SKM-1 (cell line): ENCODE results near the gene SEC14L1.
A peak's percentile ranks its signal among the peaks of the same experiment; 100 is the strongest.
"Not testable (repeated sequence)": the region's sequence is repeated elsewhere in the genome, so short reads cannot be mapped to it uniquely, and the experiment has no call there.

Source experiments
- DNase-seq: peaks from one replicate; lab custom pipeline; 2025; ENCODE audit not compliant: unreplicated experiment; lab: John Stamatoyannopoulos, UW

The SEC14L1 gene

DNA sequence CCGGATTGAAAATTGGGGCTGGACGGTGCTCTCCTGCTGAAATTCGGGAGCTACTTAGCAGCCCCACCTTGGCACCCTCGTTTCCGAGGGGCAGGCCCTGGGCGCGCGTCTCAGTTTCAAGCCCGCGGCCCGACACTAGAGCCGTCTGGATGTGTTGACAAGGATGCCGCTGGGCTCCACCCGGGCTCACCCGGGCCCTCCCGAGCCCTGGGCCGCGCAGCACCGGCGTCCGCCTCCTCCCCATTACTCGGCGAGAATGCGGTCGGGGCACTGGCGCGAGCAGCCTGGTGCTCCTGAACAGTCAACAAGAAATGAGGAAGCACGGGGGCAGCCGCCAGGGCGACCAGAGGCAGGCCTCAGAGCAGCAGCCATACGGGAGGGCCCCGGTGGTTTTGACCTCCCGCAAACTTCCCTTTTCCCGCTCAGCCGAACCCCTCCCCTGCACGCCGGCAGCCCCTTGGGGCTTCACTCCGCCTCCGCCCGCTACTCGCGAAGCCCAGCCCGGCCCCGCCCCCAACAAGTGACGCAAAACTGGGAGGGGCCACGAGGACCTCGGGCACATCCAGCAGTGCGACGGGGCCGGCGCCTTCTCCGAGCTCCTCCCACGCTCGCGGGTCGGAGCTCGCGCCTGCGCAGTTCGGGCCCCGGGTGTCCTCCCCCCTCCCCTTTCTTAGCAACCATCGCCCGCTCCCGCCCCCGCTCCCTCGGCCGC lies 447 bp upstream of the SEC14L1 start:
- DNase-seq: peak; percentile 97

DNA sequence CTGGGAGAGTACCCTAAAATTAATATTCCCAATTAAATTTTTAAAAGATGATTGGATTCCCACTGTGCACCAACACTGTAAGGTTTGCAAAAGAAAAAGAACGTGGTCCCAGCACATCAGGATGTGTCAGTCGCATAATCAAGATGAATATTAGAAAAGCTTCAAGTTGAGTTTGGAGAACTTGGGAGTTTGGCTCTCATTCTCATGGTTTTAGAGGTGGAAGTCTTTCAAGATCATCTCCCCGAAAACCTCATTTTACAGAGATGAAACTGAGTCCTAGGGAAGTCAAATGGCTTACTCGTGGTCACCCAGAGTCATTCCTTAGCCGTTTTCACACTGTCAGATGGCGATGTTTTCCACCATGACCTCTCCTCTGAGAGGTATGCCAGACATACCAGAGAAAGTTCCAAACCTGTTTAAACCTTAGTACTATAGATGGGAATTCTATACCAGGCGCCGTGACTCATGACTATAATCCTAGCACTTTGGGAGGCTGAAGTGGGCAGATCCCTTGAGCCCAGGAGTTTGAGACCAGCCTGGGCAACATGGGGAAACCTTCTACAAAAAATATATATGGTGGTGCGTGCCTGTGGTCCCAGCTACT lies 1.2 kb downstream of the SEC14L1 start:
- DNase-seq: no peak

DNA sequence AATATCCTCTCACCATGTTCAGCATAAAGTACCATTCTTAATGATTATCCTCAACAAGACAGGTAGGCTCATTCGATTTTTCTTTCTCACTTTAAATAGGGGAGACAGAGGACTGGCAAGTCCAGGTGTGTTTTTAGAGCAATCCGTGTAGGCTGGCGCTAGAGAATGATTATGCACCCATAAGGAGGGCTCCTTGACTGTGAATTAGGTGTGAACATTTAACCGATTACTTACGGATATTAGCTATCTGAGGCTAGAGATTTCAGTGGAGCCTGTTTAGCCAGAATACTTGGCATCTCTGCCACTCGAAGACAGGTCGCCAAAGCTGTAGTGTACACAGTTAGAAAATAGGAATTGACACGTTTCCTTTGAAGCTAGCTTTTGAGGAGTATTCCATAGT lies 1.9 kb downstream of the SEC14L1 start:
- DNase-seq: no peak

DNA sequence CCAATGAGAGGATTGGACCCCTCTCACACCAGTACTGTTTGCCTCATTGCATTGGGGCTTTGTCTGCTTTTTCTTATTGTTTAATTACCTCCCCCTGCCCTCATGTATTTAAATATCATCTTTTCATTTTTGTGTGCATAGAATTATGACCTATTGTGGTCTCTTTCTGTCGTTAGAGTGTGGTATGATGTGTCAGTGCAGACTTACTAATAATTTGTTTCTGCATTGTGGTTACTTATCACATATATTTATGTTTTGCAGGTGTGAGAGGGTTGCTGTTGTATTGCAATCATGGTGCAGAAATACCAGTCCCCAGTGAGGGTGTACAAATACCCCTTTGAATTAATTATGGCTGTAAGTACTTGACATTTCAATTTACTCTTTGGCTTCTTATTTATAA lies 2.5 kb downstream of the SEC14L1 start:
- DNase-seq: no peak

DNA sequence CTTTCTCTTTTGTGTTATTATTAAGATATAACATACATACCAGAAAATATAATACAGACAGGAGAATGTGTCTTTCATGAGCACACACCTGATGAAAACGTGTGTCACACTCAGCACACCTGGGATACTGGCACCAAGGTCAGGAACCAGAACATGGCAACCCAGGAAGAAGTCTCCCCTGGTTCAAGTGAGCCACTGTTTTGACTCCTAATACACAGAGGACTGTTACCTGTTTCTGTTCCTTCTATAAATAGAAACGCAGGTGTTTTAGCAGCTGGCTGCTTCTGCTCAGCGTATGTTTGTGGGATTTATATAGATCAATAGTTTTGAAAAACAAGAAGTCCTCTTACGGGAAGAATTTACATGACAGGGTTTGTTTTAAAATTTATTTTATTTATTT lies 3.5 kb downstream of the SEC14L1 start:
- no peak for DNase-seq

DNA sequence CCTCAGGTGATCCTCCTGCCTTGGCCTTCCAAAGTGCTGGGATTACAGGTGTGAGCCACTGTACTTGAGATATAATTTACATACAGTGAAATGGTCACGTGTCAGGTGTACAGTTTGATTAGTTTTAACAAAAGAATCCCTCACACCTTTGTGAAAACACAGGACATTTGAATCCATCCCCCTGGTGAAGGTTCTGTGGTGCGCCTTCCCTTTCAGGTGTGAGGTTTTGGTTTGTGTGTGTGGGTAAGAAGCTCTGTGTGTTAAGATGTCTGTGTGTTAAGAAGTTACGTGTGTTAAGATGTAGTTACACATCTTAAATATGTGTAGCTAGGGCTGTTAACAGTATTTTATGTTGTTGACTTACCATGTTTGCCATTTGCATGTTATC lies 4.4 kb downstream of the SEC14L1 start:
- no peak for DNase-seq

DNA sequence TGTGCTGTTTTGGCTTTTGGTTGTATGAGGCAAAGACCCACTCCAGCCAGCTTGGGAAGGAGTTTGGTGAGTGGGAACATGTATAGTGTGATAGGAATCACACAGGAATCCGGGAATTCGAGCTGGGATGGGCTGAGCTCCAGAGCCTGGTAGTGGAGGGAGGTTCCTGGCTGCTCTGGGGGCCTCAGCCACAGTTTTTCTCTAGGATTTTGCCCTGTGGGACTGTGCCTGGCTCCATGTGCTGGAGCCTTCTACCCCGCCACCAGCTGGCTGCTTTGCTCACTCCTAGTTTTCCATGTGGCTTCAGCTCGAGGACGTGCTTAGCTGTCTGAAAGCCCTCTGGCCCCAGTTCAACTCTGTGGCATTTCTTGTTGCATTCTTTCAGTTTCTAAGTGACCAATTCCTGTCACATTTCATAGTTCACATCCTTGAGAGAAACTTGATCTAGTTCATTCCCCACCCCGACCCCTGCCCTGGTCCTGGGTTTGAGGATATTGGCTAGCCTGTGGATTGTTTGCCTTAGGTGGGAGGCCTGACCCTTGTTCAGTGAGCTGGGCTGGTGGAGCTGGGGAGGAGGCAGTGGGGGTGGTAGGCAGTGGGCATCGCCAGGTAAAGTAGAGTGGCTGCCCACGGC lies 5.0 kb downstream of the SEC14L1 start:
- DNase-seq: no peak

DNA sequence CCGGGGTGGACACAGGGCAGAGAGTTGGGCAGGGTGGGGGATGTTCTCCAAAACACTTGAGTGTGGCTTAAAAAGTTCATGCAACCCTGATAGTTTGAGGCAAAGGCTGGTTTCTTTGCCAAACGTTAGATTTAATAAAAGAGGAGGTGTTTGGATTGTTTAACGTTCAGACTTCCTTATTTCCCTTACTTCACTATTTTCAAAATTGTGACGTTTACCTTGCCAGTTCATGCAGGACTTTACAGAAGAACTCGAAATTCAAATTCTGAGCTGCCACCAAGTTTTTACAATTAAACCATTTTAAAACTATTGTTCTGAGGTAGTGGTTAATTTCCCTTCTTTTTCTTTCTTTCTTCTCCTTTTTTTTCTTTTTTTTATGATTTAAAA lies 5.5 kb downstream of the SEC14L1 start:
- DNase-seq: no peak

DNA sequence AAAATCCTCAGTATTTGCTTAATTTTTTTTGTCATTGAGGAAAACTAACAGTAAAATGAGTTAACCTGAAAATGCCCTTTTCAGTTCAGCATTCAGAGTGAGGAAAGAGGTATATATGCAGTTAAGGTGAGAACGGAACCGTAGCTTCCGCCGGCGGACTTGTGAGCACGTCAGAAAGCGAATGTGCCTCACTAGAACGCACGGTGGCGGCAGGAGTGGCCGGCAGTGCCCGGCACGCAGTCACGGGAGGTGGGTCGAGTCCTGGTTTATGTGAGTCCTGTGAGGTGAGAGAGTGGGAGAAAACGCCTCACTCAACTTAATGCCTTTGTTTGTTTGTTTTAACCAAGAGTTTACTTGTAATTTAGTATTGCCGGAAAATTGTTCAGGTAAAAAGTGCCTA lies 6.1 kb downstream of the SEC14L1 start:
- no peak for DNase-seq

DNA sequence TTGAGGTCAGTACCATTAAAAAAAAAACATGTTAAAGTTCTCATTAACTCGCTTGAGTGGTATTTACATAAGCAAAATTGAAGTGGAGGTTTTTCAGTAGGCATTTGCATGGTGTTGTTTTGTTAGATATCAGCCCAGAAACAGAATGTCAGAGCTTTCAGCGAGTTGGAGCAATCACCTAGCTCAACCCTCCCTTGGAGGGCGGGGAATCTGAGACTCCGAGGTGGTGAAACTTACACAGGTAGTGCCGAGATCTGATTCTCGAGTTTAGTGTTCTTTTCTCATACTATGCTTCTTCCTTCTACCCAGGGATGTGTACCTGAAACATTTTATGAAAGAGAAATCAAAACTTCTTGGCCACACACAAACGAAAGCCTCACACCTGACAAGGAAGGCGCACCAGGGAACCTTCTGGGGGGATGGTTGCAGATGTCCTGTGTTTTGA lies 6.6 kb downstream of the SEC14L1 start:
- no peak for DNase-seq

DNA sequence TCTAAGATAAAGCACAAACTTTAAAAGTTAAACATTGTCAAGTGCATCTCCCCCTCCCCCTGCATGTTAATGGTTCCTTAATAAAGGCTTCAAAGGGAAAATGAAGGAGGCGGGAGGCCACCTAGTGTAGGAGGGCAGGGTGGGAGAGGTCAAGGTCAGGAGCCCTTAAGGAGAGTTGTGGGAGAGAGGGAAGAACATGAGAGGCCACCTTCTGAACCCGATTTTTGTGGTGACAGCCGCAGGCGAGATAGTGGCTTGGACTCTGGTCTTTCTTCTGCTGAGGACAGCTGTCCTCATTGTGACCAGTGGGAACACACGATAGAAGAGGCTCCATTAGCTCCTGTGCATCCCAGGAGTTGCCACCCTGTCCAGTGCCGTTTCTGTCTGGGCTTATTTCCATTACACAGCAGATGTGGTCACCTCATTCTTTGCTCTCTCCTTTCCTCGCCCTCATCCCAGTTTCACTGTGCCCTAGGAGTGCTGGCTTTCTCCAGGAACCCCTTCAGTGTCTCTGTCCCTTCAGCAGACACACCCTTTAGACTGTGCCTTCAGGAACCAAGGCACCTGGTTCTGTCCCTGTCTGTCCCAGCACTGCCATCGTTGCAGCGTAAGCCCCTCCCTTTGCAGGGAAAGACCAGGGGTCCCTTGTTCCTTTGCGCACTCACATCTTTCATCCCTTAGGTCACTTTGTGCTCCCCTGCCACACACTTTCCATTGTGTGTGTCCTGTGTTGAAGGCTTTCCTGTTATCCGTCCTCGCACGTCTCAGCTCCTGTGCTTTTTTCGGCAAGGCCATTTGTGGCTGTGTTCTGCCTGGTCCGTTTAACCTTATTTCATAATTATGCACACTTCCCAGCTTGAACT lies 7.5 kb downstream of the SEC14L1 start:
- DNase-seq: no peak

DNA sequence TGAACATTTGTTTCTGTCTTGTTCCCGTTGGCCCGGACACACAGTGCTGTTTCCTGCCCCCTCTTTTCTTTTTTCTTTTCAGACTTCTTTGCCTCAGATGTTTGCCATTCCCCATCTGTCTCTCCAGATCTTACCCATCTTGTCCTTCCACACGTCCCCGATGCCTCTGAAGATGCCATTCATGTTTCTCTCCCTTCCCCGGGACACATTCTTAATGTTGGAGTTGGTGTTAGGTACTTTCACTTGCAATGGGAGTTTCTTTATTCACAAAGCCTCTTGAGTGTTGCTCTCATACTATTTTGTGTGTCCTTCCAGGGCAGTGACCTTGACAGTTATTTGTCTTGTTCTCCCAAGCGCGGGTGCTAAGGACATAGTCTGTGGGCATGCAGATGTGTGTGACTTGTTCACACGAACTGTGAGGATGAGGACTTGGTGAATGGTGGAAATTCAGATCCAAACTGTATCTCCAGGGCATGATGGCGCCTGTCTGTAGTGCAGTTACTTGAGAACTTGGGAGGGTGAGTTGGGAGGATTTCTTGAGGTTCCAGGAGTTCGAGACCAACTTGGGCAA lies 8.3 kb downstream of the SEC14L1 start:
- DNase-seq: no peak

DNA sequence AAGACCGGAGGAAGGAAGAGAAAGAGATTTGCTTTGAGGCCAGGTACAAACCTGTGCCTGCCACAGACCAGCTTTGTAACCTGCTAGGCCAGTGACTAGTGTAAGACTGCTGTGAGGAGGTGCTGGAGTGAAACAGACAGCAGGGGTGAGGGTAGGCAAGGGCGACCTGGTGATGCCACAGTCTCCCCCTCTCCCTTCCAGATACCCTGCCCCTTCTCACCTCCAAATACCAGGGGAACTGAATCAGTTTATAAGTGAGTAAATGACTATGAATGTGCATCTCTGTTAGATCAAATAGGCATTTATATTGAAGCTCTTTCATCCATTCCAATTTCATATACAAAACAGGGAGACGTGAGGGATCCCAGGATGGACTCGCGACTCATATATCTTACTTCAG lies 9.4 kb downstream of the SEC14L1 start:
- DNase-seq: no peak

DNA sequence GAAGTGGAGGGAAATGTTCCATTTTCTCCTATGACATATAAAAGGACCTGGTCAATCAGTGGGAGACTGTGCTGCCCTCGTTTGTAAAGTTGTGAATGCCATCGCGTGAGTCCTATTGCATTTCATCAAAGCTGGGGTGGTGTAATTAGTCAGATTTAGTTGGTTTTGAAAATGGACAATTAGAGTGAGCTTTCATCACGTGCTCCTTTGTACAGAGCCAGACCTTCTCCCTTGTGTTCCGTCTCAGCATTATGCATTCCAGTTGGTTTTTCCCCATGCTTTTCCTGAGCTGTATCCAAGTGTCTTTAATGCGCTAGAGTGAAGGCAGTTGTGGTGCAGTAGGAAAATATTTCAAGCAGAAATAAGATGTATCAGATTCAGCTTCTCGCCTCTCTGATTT lies 10.4 kb downstream of the SEC14L1 start:
- no peak for DNase-seq

DNA sequence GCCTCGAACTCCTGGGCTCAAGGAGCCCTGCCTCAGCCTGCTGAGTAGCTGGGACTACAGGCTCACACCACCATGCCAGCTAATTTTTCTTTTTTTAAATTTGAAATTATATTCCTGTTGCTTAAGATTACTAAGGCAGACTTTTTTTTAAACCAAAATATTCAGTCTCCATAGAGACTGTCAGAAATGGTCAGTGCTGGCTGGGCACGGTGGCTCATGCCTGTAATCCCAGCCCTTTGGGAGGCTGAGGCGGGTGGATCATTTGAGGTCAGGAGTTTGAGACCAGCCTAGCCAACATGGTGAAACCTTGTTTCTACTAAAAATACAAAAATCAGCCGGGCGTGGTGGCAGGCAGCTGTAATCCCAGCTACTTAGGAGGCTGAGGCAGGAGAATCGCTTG lies 11.3 kb downstream of the SEC14L1 start:
- DNase-seq: not testable (repeated sequence)

DNA sequence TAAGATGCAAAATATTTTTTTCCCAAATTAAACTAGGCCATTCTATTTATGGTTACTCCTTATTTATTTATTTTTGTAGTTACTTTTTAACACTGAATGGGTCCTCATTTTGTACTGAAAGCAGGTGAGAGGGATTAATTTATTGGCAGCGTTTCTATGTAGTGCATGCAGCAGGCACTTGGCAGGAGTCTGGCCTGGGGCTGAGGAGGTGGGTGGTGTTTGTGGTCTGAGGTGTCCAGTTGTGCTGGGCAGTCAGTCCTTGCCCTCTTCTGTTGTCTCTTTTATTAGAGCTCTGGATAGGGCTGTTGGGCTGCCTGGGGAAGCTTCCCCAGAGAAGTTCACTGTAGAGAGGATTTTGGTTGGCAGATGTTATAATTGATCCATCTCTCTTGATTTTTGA lies 12.7 kb downstream of the SEC14L1 start:
- no peak for DNase-seq

DNA sequence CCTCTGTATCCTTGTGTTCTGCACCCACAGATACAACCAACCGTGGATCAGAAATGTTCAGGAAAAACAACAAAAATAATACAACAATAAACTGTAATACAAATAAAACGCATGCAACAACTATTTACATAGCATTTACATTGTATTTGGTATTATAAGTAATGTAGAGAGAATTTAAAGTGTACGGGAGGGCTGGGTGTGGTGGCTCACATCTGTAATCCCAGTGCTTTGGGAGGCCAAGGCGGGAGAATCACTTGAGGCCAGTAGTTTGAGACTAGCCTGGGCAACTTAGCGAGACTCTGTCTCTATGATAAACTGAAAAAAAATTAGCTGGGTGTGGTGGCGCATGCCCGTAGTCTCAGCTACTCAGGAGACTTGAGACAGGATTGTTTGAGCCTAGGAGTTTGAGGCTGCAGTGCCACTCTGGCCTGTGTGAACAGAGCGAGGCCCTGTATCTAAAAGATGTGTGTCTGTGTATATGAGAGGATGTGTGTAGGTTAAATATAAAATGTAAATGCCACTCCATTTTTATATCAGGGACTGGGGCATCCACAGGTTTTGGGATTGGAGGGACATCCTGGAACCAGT lies 13.3 kb downstream of the SEC14L1 start:
- DNase-seq: no peak

DNA sequence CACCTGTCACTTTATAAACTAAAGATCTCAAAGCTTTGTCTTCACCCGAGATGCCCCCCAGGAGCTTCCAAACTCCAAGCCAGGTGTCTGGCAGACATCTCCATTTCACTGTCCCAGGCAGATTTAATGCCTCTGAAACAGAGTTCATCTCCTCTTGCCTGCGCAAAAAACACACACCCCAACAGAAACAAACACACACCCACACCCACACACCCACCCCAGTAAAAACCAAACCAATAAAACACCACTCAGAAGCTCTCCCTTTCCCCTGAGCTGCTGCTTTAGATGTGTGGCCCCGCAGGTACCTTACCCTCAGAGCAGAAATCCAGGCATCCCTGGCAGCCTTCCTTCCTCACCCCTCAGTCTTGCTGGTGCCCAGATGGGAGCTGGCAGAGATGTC lies 14.4 kb downstream of the SEC14L1 start:
- no peak for DNase-seq

DNA sequence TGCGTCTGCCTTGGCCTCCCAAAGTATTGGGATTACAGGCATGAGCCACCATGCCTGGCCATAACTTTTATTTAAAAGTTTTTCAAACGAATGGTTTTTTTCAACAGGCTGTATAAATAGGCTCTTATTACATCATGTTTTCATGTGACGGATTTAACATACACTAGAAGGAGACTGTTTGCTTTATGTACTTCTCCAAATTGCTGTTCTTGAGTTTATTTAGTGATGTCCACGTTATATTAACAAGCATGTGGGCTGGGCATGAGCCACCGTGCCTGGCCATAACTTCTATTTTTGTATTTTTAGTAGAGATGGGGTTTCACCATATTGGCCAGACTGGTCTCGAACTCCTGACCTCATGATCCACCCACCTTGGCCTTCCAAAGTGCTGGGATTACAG lies 17.0 kb downstream of the SEC14L1 start:
- not testable (repeated sequence) for DNase-seq

DNA sequence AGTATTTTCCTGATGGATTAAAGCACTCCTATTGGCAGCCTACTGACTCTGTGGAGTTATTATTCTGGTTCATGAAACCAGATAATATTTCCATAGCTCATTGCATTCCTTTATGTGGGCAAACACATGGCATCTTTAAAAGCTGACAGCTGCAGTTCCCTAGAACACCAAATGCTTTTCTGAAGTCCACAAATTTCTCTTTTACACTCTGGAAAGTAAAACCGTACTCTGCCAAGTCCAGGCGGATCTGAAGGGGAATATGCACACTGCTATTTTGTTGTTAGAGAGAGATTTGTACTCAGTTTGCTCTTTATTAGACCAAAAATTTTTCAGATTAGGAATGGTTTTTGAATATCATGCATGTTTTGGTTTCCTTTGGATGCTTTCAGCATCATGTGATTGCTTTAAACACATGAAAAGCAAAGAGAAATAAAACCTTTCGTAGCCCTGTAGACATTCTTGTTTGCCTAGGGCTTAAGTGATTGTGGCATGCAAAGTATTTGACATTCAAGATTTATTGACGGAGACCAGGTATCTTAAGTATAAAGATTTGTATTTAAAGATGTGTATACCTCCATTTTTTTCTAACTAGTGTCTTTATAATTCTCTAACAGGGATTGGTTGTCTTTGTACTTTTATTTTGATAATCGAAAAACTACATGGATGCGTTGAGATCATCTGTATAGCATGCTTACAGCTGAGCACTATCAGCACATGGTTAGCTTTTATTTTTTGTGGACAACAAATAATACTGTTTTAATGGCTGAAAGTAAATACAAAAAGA lies 19.5 kb downstream of the SEC14L1 start:
- DNase-seq: no peak
